Stimulated activated CD4-positive, alpha-beta T cell treated with anti-CD3 and anti-CD28 coated beads, Interleukin-4, amount 100 ng/mL, for 1 hour (primary cell): Measurements from ENCODE around the gene NBPF1.
"Not testable (repeated sequence)": the region's sequence is repeated elsewhere in the genome, so short reads cannot be mapped to it uniquely, and the experiment has no call there.

ENCODE experiments used
- DNase-seq: peaks from one replicate; pipeline ENCODE4 v3.0.0-alpha.2; 2020

NBPF1 gene

DNA sequence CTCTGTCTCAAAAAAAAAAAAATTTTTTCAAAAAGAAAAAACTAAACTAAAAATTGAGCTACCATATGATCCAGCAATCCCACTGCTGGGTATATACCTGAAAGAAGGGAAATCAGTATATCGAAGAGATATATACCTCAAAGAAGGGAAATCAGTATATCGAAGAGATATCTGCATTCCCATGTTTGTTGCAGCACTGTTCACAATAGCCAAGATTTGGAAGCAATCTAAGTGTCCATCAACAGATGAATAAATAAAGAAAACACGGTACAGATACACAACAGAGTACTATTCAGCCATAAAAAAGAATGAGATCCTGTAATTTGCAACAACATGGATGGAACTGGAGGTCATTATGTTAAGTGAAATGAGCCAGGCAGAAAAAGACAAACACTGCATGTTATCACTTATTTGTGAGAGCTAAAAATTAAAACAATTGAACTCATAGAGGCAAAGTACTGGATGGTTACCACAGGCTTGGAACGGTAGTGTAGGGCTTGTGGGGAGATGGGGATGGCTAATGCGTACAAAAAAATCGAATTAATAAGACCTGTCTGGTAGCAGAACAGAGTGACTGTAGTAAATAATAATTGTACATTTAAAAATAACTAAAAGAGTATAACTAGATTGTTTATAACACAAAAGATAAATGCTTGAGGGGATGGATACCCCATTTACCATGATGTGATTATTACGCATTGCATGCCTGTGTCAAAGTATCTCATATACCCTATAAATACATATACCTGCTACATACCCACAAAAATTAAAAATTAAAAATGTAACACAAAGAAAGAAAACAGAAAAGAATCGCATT lies 28.0 kb upstream of the NBPF1 start:
- DNase-seq: not testable (repeated sequence)

DNA sequence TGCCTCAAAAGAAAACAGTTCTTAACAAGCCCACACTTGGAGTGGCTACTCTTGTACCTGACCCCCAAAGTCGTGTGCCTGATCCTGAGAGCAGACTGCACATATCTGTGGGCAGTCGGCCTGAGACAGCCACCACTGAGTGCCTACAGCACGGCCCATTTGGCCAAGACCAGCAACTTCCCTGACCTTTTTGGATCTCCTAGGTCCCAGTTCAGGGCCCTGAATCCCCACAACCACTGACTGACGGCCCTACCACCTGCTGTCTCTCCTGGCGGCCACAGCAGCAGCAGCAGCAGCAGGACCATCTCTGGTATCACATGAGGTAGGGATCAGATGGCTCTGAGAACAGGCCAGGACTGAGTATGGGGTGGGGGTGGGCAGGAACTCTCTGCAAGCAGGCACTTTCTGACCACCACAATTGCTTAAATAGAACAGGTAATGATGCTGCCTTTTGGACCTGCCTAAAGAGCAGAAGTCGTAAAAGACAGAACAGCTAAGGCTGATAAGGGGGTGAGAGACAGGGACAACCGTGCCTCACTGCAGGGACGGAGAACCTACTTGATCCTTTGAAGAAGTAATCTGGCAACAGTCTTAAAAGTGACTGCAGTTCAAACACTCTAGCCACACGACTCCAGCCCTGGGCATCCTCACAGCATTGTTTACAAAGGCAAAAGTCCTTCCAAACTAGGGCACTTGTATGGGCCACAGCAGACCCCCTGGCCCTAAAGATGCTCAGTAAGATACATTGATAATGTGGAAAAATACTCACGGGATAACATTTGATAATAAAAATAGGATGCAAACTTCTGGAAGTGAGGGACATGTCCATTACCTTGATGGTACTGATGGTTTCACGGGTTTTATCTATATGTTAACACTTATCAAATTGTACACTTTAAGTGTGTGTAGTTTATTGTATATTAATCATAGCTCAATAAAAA lies 26.0 kb upstream of the NBPF1 start:
- DNase-seq: not testable (repeated sequence)

DNA sequence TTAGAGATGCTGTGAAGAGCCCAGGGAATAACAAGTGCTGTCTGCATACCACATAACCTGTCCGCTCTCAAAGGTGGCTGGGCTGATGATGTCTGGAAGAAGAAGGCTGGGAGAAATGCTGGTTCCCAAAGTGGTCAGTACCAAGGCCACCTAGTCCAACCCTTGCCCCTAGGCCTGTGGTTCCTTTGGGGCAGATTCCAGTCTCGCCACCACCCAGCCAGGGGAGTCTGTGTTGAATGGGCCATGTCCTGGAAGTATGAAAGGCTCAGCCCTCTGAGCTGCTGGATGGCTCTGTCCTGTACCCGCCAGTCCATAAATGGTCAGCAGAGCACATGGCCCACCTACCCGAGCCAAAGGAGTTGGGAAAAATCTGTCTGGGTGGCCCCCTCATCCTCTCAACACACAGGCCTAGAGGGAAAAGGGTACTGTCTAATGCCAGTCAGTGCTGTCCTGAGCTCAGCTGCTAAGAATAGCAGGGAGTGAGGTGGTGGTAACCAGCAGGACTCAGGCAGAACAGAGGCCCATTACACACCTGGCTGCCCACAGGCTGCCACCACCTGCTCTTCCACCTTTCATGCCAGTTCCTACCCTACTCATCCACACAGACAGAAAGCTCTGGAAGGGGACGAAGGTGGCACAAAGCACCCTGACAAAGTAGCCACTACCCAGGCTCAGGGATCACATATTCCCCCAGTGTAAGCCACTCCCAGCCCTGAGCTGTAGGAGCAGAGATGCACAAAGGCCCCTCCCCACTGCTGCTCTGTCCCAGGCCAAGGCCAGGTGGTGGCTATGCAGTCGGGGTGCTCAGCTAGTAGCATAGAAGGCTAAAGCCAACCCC lies 24.8 kb upstream of the NBPF1 start:
- not testable (repeated sequence) for DNase-seq

DNA sequence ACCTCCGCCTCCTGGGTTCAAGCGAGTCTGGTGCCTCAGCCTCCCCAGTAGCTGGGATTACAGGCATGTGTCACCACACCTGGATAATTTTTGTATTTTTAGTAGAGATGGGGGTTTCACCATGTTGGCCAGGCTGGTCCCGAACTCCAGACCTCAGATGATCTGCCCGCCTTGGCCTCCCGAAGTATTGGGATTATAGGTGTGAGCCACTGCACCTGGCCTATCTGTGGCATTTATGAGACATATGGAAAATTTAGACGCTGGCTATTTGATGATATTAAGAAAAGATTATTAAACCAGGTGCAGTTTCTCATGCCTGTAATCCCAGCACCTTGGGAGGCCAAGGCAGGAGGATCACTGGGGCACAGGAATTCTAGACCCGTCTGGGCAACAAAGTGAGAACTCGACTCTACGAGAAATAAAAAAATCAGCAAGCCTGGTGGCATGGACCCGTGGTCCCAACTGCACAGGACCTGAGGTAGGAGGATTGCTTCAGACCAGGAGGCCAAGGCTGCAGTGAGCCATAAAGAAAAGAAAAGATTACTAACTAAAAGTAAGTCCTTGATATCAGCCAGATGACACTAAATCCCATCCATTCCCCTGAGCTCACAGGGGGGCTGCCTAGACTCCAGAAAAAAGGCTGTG lies 23.3 kb upstream of the NBPF1 start:
- DNase-seq: not testable (repeated sequence)

DNA sequence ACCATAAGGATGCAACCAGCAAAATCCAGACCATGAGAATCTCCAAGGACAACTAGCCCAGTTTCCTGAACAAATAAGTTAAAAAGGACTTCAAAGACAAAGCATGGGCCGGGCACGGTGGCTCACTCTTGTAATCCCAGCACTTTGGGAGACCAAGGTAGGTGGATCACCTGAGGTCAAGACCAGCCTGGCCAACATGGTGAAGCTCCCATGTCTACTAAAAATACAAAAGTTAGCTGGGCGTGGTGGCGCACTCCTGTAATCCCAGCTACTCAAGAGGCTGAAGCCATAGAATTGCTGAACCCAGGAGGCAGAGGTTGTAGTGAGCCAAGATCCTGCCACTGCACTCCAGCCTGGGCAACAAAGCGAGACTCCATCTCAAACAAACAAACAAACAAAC lies 22.6 kb upstream of the NBPF1 start:
- DNase-seq: not testable (repeated sequence)

DNA sequence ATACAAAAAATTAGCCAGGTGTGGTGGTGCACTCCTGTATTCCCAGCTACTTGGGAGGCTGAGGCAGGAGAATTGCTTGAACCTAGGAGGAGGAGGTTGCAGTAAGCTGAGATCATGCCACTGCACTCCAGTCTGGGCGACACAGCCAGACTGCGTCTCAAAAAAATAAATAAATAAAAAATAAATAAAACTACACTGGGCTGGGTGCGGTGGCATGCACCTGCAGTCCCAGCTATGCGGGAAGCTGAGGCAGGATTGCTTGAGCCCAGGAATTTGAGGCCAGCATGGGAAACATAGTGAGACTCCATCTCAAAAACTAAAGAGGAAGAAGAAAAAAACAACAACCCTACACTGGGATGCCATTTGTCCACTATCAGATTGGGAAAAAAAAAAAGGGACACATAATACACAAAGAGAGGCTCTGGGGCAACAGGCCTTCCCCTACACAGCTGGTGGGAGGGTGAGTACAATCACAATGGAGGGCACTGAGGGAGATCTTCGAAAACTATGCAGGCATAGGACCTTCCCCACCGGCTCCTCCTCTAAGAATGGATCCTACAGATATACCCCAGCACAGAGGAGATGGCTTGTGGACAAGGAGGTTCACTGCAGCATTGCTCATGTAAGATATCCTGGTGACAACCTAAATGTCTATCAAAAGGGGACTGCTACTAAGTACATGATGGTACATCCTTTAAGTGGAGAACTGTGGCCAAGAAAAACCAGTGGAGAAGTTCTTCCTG lies 20.3 kb upstream of the NBPF1 start:
- DNase-seq: not testable (repeated sequence)

DNA sequence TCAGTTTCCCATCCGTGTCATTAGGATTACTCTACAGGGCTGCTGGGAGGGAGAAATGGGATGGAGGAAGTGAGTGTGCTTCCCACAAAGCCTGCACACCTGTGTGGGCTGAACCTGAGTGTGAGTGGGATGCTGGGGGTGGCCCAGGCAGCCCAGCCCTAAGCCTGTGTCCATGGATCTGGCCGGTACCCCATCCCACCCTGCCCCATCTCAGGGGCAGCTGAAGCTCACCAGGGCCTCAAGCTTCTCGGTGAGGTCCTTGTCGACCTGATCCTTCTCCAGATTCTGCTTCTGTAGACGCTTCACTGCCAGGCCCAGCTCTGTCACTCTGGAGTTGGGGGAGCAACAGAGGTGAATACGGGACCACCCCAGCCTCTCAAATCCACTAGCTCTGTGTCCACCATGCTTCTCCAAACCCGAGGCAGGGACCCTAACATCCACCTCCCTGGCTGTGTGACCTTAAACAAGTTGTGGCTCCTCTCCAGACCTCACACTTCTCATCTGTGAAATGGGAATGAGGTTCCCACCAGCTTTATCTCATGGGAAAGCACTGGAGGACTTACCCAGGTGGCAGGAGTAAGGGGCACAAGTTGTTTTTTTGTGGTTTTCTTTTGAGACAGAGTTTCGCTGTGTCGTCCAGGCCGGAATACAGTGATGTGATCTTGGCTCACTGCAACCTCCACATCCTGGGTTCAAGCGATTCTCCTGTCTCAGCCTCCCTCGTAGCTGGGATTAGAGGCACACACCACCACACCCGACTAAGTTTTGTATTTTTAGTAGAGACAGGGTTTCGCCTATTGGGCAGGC lies 18.9 kb upstream of the NBPF1 start:
- DNase-seq: not testable (repeated sequence)

DNA sequence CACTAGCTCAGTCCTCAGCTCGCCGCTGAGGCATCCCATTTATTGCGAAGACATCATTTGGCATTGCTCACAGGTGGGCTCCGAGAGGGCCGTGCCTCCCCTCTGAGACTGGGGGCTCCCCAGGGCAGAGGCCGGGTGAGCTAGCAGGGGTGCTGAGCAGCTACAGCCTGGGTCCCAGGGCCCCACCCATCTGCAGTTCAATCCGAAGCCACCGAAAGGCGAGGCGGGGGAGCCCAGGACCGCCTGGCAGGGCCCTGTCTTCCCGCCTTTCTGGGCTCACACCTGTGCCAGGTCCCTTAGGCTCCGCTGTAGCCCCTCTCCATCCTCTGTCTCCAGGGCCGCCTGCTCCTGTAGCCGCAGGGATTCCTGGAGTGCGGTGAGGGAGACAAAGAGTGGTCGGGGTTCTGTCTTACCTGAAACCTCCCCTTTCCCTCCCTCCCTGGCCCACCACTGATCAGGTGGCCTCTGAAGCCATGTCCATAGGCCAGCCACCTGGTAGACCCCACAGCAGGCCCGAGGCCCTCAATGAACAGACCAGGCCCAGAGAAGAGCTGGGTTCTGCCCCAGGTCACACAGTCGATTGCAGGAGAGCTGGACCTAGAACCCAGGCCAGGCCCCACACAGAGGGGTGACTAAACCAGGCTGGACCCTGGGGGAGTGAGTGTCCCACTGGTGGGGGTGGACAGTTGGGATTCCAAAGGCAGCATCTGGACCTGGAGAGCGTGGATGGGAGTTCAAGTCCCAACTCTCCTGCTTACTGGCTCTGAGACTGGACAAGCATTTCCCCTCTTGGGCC lies 18.1 kb upstream of the NBPF1 start:
- no peak for DNase-seq

DNA sequence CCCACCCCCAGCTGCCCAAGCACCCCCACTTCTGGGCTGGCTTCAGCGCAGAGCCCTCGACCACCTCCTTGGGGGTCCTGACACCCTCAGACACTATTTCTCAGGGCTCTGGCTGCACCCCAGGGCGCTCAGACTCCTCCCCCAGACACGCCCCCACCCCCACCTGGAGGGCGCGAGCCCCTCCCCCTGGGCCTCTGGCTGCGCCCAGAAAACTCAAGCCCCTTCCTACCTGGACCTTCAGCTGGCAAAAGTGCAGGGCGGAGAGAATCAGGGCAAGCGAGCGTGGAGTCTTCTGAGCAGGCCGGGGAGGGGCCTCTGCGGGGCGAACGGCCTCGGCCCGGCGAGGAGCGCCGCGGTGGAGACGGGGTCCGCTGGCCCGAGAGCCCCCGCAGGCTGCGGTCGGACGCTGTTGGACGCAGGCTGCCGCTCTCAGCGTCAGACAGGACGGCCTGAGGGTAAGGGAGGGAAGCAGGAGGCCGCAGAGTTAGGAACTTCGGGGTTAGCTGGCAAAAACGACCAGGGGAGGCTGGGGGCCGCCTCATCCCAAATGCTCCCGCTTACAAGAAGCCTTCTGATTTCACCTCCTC lies 17.4 kb upstream of the NBPF1 start:
- DNase-seq: no peak

DNA sequence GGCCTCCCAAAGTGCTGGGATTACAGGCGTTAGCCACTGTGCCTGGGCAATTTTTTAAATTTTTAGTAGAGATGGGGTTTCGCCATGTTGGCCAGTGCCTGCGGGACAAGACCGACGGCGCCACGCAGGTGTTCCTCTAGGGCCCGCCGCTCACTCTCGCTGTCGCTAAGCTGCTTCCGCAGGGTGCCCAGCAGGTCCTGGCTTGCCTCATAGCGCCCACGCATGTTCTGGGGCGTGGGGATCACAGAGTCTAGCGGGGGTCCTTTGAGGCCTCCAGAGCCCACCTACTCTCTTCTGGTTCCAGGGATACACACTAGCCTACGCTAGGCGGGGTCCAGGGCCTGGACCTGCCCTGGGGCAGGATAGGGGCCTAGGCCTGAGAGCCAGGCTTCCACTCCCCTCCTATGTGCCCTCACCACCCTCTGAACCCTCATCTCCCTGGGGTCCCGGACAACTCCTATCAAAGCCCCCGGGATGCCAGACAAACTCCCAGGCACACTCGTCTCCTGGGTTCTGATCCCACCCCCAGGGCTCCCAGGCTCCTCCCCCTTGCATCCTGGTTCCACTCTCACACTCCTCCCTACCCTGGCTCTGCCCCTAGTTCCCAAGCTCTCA lies 16.7 kb upstream of the NBPF1 start:
- DNase-seq: not testable (repeated sequence)

DNA sequence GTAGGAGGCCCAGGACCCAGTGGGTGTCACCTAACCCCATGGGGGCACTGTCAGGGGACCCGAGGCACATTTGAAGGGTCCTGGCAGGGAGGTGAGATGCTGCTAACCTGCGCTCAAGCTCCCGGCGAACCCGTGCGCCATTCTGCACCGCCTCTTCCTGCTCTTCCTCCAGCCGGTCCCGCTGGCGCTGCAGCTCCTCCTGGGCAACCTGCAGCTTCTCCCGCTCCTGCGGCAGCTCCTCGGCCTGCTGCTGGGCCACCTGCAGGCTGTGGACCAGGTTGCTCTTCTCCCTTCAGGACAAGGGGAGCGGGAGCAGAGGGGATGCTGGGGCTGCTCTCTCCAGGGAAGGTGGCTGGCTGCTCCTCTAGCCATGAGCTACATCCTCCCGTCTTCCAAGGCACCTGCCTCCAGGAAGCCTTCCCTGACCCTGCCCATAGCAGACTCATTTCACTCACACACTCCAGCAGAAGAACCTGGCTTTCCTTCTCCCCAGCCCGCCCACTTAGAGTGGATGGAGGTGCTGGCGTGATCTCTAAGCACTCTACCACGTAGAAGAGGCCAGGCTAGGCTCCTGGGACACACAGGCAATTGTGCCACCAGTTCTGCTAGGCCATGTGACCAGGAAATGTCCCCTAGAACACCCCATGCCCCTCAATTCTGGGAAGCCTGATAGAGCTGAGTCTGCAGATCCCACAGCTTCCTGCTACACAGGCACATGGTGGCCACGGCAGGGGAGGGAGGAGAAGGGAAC lies 15.2 kb upstream of the NBPF1 start:
- DNase-seq: no peak

DNA sequence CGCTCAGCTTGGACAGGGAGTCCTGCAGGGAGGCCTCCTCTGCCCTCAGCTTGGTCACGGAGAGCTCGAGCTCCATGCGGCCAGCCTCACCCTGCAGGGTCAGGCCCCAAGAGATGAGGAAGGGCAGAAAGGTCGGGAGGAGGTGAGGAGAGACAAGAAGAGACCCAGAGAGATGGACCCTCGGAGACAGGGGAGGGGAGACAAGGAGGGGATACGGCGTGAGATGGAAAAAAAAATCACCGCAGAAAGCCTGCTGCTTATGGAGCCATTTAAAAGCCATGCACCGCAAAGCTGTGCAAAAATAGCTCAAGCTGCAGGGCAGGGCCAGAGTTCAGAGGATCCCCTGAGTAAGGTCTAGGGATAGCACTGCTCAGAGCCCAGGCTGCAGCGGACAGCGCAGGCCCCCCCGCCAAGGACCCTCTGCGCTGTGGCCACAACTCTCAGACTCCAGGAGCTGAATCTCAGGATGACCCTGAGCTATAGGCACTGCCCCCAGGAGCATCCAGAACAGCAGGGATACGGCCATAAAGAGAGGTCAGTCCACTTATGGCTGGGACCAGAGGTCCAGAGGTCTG lies 13.1 kb upstream of the NBPF1 start:
- not testable (repeated sequence) for DNase-seq

DNA sequence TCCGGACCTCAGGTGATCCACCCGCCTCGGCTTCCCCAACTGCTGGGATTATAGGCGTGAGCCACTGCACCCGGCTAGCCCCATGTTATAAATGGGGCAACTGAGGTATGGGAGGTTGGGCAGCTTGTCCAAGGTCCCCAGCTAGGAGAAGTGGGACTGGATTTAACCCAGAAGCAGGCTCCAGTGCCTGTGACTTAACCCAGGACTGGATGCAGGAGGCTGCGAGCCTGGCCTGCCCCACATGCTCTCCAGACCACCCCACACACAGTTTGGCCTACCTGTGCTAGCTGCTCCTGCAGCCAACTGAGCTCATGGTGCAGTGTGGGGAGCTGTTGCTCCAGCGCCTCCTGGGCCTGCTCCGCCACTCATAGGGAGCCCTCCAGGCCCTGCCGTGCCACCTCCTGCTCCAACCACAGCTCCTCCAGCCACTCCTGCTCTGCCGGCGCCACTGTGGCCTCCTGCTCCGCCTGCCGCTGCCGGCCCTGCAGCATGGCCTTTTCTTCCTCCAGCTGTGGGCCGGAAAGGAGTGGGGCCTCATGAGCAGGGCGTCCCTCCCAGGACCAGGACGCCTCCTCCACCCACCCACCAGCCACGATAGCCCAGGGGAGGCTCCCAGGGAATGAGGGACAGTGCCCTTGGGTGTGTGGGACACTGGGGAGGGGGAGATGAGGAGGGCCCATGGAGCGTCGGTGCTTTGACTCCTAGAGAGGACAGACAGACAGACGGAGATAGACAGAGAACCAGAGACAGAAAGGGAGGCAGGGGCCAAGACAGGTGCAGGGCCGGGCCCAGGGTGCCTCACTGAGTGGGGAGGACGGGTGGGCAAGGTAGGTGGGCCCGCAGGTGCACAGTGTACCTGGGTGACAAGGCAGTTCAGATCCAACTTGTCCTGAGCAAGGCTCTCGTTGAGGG lies 12.4 kb upstream of the NBPF1 start:
- DNase-seq: no peak

DNA sequence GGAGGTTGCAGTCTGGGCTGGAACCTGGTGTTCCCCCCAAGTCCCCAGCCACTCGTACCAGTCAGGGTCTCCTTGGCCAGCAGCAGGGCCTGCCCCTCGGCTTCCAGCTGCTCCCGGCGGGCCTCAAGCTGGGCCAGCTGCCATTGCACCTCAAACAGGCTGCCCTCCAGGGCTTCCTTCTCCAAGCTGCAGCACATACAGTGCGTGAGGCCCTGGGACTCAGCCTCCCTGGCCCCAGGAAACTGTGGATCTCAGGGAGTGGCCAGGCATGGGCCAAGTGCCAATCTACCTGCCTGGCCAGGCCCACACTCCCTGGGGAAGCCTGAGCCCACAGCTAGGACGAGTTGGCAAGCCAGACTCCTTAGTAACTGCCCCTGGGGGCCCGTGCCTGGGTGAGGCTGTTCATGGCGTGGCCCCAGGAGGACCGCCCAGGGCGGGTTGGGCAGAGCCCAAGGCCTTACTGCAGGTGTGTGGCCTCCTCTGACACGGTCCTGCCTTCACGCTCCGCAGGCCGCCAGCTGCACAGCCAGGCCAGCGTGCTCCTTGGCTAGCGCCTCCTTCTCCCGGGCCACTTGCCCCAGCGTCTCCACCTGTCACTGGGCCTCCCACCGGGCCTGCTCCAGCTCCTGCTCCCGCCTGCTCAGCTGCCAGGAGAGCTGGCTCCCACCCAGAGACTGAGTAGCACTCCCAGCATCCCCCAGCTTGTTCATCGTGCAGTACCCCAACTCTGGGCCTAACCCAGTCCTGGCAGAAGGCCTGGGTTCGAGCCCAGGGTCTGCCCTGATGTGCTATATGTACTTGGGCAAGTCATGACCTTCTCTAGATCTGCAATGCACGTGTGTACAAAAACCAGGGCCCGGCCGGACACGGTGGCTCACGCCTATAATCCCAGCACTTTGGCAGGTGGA lies 10.7 kb upstream of the NBPF1 start:
- DNase-seq: not testable (repeated sequence)

DNA sequence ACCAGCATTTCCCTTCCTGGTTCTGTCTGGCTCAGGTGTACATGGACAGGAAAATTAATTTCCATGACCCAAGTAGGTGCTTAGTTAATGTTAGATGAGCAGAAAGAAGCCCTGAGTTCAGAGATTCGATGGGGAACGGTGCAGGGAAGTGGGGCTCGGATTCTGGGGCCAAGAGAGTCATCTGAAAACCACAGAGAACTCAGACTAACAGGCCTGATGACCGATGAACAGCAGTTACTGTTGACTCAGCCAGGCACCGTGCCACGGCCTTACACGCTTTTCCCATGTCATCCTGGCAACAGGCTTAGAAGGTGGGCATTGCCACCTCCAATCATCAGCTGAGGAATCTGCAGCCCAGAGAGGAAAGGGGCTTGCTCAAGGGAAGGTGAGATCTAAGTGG lies 10.0 kb upstream of the NBPF1 start:
- DNase-seq: not testable (repeated sequence)
